ENCODE results near the gene SWT1. TPM values are rescaled to one million over a fixed set of nuclear protein-coding genes. Genes with fewer than 3 reads are reported as not detected.

The SWT1 gene
- total and polyA plus RNA-seq, 2 of the 4 experiments (the other 2 are of a cell fraction): 0.82 to 2.7 TPM

GRCh38 chr1:185315445-185316071 is 158.6 kb downstream of the SWT1 start (continued):
- TF ChIP-seq CHD1 (IDR thresholded peaks at IDR 0.05; ENCODE audit: low read depth, low read length) (no peak), POLR2A (IDR thresholded peaks at IDR 0.05; ENCODE audit: low read depth, low read length) (no peak)

GRCh38 chr1:185316163-185317033 is 159.4 kb downstream of the SWT1 start:
- Histone ChIP-seq H3K56ac (ENCODE audit: extremely low read depth, insufficient read depth, low read length) (peak overlapping the region; percentile 75), H2AFZ (replicated peaks; ENCODE audit: low read length, poor library complexity) (peak overlapping the region; percentile 93), H4K91ac (ENCODE audit: insufficient read depth, low read depth, low read length) (peak overlapping the region; percentile 67), H3K79me1 (ENCODE audit: low read depth in 1 of 2, low read length in 2 of 2) (peaks cover 5 to 31% of the 10 kb centered on the region in 2 experiments), H2BK20ac (ENCODE audit: low read depth, low read length) (no peak overlapping the region), H3K4me2 (ENCODE audit: low read depth, low read length) (peak overlapping the region; percentile 99), H3K9me3 (ENCODE audit: control insufficient read depth, insufficient read depth, low read length) (no peaks in the 10 kb centered on the region), H2AK5ac (ENCODE audit: low read depth, low read length) (peak overlapping the region; percentile 38; the same call in 1 of the 2 replicates), H3K27ac (ENCODE audit: insufficient read depth, low read length) (peak overlapping the region; percentile 94), H3K9ac (ENCODE audit: low read depth, low read length) (peak overlapping the region; percentile 97), H3K36me3 (ENCODE audit: control insufficient read depth, insufficient read depth, low read length) (no peaks in the 10 kb centered on the region), H3K18ac (ENCODE audit: low read depth, low read length) (peak overlapping the region; percentile 74), H3K14ac (replicated peaks; ENCODE audit: low read depth, low read length) (peak overlapping the region; percentile 88), H2AK9ac (replicated peaks; ENCODE audit: low read depth, low read length, poor library complexity) (peak overlapping the region; percentile 65), H3K4ac (ENCODE audit: low read depth, low read length) (peak overlapping the region; percentile 96), H2BK5ac (ENCODE audit: low read depth, low read length, poor library complexity, severe bottlenecking) (peak overlapping the region; percentile 73), H3K4me1 (ENCODE audit: control insufficient read depth, insufficient read depth, low read length) (peaks cover 7% of the 10 kb centered on the region), H3K23ac (ENCODE audit: low read depth, low read length) (peak overlapping the region; percentile 98), H2BK120ac (ENCODE audit: low read depth, low read length) (peak overlapping the region; percentile 63), H3K27me3 (ENCODE audit: control insufficient read depth, insufficient read depth, low read length) (no peaks in the 10 kb centered on the region), H4K5ac (ENCODE audit: low read depth, low read length) (peak overlapping the region; percentile 53), H2BK15ac (ENCODE audit: low read depth, low read length) (0 out of 3 replicates have a peak overlapping the region, but pooled peaks have one; percentile 39), H3K4me3 (ENCODE audit: insufficient read depth, low read depth, low read length) (peak overlapping the region; percentile 89), H4K20me1 (ENCODE audit: insufficient read depth, low read length) (peaks cover 32% of the 10 kb centered on the region), H4K8ac (ENCODE audit: low read depth in 2 of 2, low read length in 2 of 2) (peak overlapping the region; percentile 38 to 69; a peak in 3 of 4 replicates), H3K9me1 (ENCODE audit: insufficient read depth, low read length) (no peaks in the 10 kb centered on the region)
- POLR2A ChIA-PET (ENCODE audit: unreplicated experiment): interaction anchor here (0.8 to 0.9 kb wide), 2 partner anchors 123 to 336 kb away, joined by 3 read pairs; no protein-coding TSS in a partner anchor
- no TSS peak for BruUV-seq (replicated peaks)
- intact Hi-C loops (cut with micrococcal nuclease): loop anchor here (1.0 to 5.0 kb wide), 5 partner anchors 86 to 241 kb away; partner anchors contain the start of genes SWT1 and TRMT1L
- 0% methylated on average over 26 of the region's 88 CpGs; no CpG with 5 or more reads in 1 of the 2 experiments for WGBS, 2 experiments (ENCODE audit: extremely low coverage in 2 of 2, insufficient read length in 1 of 2)
- peak; percentile 75 for ATAC-seq (ENCODE audit: low read depth)
- dilution Hi-C loops (cut with HindIII; ENCODE audit: low sequenced_read_pairs, unreplicated experiment): no loop called here
- peak; percentile 88 for DNase-seq
- CTCF ChIA-PET: interaction anchor here (1.1 kb wide), 1 partner anchor 78 kb away, joined by 3 read pairs; no protein-coding TSS in a partner anchor
- in situ Hi-C loops (cut with MboI; ENCODE audit: low sequenced_read_pairs): no loop called here
- no peak for TF ChIP-seq MAFK (IDR thresholded peaks at IDR 0.05; ENCODE audit: low read depth, low read length)
- TF ChIP-seq CHD1 (IDR thresholded peaks at IDR 0.05; ENCODE audit: low read depth, low read length): 0 out of 2 replicates have a peak, but pooled peaks have one; percentile 38
- no peak for TF ChIP-seq RCOR1 (IDR thresholded peaks at IDR 0.05; ENCODE audit: insufficient replicate concordance, low read length)
- TF ChIP-seq, protein P1, sequence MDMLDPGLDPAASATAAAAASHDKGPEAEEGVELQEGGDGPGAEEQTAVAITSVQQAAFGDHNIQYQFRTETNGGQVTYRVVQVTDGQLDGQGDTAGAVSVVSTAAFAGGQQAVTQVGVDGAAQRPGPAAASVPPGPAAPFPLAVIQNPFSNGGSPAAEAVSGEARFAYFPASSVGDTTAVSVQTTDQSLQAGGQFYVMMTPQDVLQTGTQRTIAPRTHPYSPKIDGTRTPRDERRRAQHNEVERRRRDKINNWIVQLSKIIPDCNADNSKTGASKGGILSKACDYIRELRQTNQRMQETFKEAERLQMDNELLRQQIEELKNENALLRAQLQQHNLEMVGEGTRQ (IDR thresholded peaks at IDR 0.05; ENCODE audit: low read depth, low read length): no peak
- peak; percentile 94 for TF ChIP-seq MXI1 (IDR thresholded peaks at IDR 0.05; ENCODE audit: borderline replicate concordance, low read depth, low read length)
- no peak for TF ChIP-seq ELK1 (IDR thresholded peaks at IDR 0.05; ENCODE audit: borderline replicate concordance, low read depth, low read length)
- TF ChIP-seq CTCF (conservative IDR thresholded peaks at IDR 0.05; ENCODE audit: low read depth, low read length): no peak
- TF ChIP-seq POLR2A (IDR thresholded peaks at IDR 0.05; ENCODE audit: low read depth, low read length): peak; percentile 89
- no peak for TF ChIP-seq RFX5 (IDR thresholded peaks at IDR 0.05; ENCODE audit: low read depth, low read length)

Data from IMR-90 (cell line).